ENCODE measurements around the gene NME3.

DNA sequence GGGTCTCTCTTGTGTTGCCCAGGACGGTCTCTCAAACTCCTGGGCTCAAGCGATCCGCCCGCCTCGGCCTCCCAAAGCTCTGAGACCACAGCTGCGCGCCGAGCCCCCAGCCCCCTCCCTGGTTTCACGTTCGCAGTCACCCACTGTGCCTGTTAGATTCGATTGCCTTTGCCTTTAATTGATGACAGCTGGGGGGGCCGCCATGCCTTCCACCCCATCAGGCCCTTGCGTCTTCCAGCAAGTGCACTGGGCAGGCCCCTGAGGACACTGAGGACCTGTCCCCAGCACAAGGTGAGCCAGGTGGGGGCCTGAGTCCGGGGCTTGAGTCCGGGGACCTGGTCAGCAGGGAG, 18.9 kb upstream of the NME3 start:
- TF ChIP-seq POLR2A (IDR thresholded peaks at IDR 0.05; ENCODE audit: low read depth, low read length) (no peak), EZH2 (IDR thresholded peaks at IDR 0.05; ENCODE audit: borderline replicate concordance, low read depth, low read length, severe bottlenecking) (no peak)
- TF ChIP-seq, protein P1, sequence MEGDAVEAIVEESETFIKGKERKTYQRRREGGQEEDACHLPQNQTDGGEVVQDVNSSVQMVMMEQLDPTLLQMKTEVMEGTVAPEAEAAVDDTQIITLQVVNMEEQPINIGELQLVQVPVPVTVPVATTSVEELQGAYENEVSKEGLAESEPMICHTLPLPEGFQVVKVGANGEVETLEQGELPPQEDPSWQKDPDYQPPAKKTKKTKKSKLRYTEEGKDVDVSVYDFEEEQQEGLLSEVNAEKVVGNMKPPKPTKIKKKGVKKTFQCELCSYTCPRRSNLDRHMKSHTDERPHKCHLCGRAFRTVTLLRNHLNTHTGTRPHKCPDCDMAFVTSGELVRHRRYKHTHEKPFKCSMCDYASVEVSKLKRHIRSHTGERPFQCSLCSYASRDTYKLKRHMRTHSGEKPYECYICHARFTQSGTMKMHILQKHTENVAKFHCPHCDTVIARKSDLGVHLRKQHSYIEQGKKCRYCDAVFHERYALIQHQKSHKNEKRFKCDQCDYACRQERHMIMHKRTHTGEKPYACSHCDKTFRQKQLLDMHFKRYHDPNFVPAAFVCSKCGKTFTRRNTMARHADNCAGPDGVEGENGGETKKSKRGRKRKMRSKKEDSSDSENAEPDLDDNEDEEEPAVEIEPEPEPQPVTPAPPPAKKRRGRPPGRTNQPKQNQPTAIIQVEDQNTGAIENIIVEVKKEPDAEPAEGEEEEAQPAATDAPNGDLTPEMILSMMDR (IDR thresholded peaks at IDR 0.05; ENCODE audit: extremely low read depth in 1 of 2, insufficient read depth in 1 of 2, low read depth in 1 of 2, low read length in 2 of 2) = no peak

All from endothelial cell of umbilical vein (primary cell).